NCI-H128 (cell line): ENCODE data around the gene SDK1.
A peak's percentile ranks its signal among the peaks of the same experiment; 100 is the strongest.
"Not testable (repeated sequence)": the region's sequence is repeated elsewhere in the genome, so short reads cannot be mapped to it uniquely, and the experiment has no call there.

Experiments used
- DNase-seq: peaks from one replicate; lab custom pipeline; 2025; ENCODE audit not compliant: unreplicated experiment; lab: John Stamatoyannopoulos, UW

SDK1 gene

GRCh38 chr7:3575753-3576531 is 274.9 kb downstream of the SDK1 start:
- no peak for DNase-seq

- no peak for DNase-seq
Observed at GRCh38 chr7:3578399-3578798, 277.3 kb downstream of the SDK1 start.

GRCh38 chr7:3579638-3580219 is 278.7 kb downstream of the SDK1 start:
- DNase-seq = no peak

- not testable (repeated sequence) for DNase-seq
Observed at GRCh38 chr7:3582145-3582544, 281.1 kb downstream of the SDK1 start.

GRCh38 chr7:3585826-3586225 is 284.8 kb downstream of the SDK1 start:
- DNase-seq = no peak

- no peak for DNase-seq
Observed at GRCh38 chr7:3588341-3588740, 287.3 kb downstream of the SDK1 start.

GRCh38 chr7:3589752-3590151 is 288.7 kb downstream of the SDK1 start:
- DNase-seq = no peak

- no peak for DNase-seq
Observed at GRCh38 chr7:3591219-3591618, 290.2 kb downstream of the SDK1 start.

GRCh38 chr7:3591944-3592343 is 290.9 kb downstream of the SDK1 start:
- no peak for DNase-seq

- DNase-seq = no peak
Observed at GRCh38 chr7:3592401-3593134, 291.5 kb downstream of the SDK1 start.

- DNase-seq = no peak
Observed at GRCh38 chr7:3594901-3595300, 293.8 kb downstream of the SDK1 start.

- DNase-seq = no peak
Observed at GRCh38 chr7:3598854-3599253, 297.8 kb downstream of the SDK1 start.

- no peak for DNase-seq
Observed at GRCh38 chr7:3605222-3605621, 304.2 kb downstream of the SDK1 start.

GRCh38 chr7:3606436-3606835 is 305.4 kb downstream of the SDK1 start:
- DNase-seq = no peak

GRCh38 chr7:3607847-3608246 is 306.8 kb downstream of the SDK1 start:
- DNase-seq = no peak

GRCh38 chr7:3616306-3616705 is 315.3 kb downstream of the SDK1 start:
- peak; percentile 59 for DNase-seq

- no peak for DNase-seq
Observed at GRCh38 chr7:3630081-3630480, 329.0 kb downstream of the SDK1 start.

GRCh38 chr7:3634396-3634795 is 333.3 kb downstream of the SDK1 start:
- no peak for DNase-seq

GRCh38 chr7:3636131-3636860 is 335.2 kb downstream of the SDK1 start:
- DNase-seq = no peak

- no peak for DNase-seq
Observed at GRCh38 chr7:3639253-3639652, 338.2 kb downstream of the SDK1 start.

- no peak for DNase-seq
Observed at GRCh38 chr7:3641582-3641981, 340.5 kb downstream of the SDK1 start.
